Neural cell (in vitro differentiated cells): ENCODE data around the gene HHLA2. TPM values are rescaled to one million over a fixed set of nuclear protein-coding genes. Genes with fewer than 3 reads are reported as not detected.

Experiments used
- H2AFZ ChIP-seq: fragments of 200-600, 300-800 bp; sonication (generic), shearing (Covaris generic); 2 replicates; pipeline ENCODE4 v1.6.0; 2014; ENCODE audit warnings: low read depth, mild to moderate bottlenecking, antibody characterized with exemption, low read length, moderate library complexity
- H3F3A ChIP-seq: fragments of 200-600 bp; shearing (Covaris generic); 2 replicates; pipeline ENCODE4 v1.6.1; 2016; ENCODE audit warnings: mild to moderate bottlenecking, moderate library complexity, mixed read lengths, antibody characterized with exemption, low read length; ENCODE audit not compliant: insufficient read depth, poor library complexity, severe bottlenecking
- H3K27ac ChIP-seq: fragments of 200-600, 300-800 bp; sonication (generic), shearing (Covaris generic); 2 replicates; pipeline ENCODE4 v1.5.1; 2014; ENCODE audit warnings: mild to moderate bottlenecking, low read length, moderate library complexity
- H3K27me3 ChIP-seq: fragments of 300-800, 200-600 bp; sonication (generic), shearing (Covaris generic); 2 replicates; pipeline ENCODE4 v1.6.0; 2014; ENCODE audit warnings: mild to moderate bottlenecking, low read depth, low read length, moderate library complexity; ENCODE audit not compliant: insufficient read depth
- H3K36me3 ChIP-seq: fragments of 300-800, 200-600 bp; sonication (generic), shearing (Covaris generic); 2 replicates; pipeline ENCODE4 v1.5.1; 2014; ENCODE audit warnings: mild to moderate bottlenecking, antibody characterized with exemption, low read length, moderate library complexity; ENCODE audit not compliant: insufficient read depth
- H3K4me2 ChIP-seq: fragments of 300-800, 200-600 bp; sonication (generic), shearing (Covaris generic); 2 replicates; pipeline ENCODE4 v1.6.0; 2014; ENCODE audit warnings: mild to moderate bottlenecking, low read length
- H3K4me3 ChIP-seq: fragments of 300-800, 200-600 bp; sonication (generic), shearing (Covaris generic); 2 replicates; pipeline ENCODE4 v1.5.1; 2014; ENCODE audit warnings: mild to moderate bottlenecking, low read length, moderate library complexity
- H3K79me2 ChIP-seq: fragments of 200-600 bp; shearing (Covaris generic); replicated peaks from 2 replicates; pipeline ENCODE4 v1.6.0; 2014; ENCODE audit warnings: mild to moderate bottlenecking, low read length, moderate library complexity; ENCODE audit not compliant: insufficient read depth
- H3K9ac ChIP-seq: fragments of 300-800, 200-600 bp; sonication (generic), shearing (Covaris generic); 2 replicates; pipeline ENCODE4 v1.6.1; 2016; ENCODE audit warnings: mild to moderate bottlenecking, low read length, mixed read lengths
- H3K9me2 ChIP-seq: fragments of 200-600 bp; shearing (Covaris generic); 2 replicates; pipeline ENCODE4 v1.6.1; 2016; ENCODE audit warnings: mild to moderate bottlenecking, low read length, mixed read lengths; ENCODE audit not compliant: insufficient read depth
- H3K9me3 ChIP-seq: fragments of 200-600, 300-800 bp; sonication (generic), shearing (Covaris generic); 2 replicates; pipeline ENCODE4 v1.6.1; 2016; ENCODE audit warnings: mild to moderate bottlenecking, mixed run types, low read length, moderate library complexity, mixed read lengths
- H4K20me1 ChIP-seq: fragments of 200-600 bp; shearing (Covaris generic); 2 replicates; pipeline ENCODE4 v1.6.1; 2016; ENCODE audit warnings: mild to moderate bottlenecking, mixed run types; ENCODE audit not compliant: insufficient read depth
- EP300 ChIP-seq: fragments of 450-650 bp; conservative IDR thresholded peaks from 2 replicates; pipeline ENCODE4 v1.6.1; 2014; ENCODE audit warnings: antibody characterized with exemption, mild to moderate bottlenecking, moderate library complexity; ENCODE audit not compliant: poor library complexity, severe bottlenecking
- EZH2 ChIP-seq: fragments of 200-600, 300-800 bp; shearing (Covaris generic), sonication (generic); IDR thresholded peaks from 2 replicates; pipeline ENCODE4 v1.6.1; 2014; ENCODE audit warnings: antibody characterized with exemption, low read length, borderline replicate concordance, mild to moderate bottlenecking; ENCODE audit not compliant: insufficient read depth, poor library complexity, severe bottlenecking
- MXI1 ChIP-seq: fragments of 450-650 bp; conservative IDR thresholded peaks from 2 replicates; pipeline ENCODE4 v1.6.1; 2014; ENCODE audit warnings: antibody characterized with exemption, mild to moderate bottlenecking; ENCODE audit not compliant: poor library complexity, severe bottlenecking
- POLR2AphosphoS5 ChIP-seq: IDR thresholded peaks from 2 replicates; pipeline ENCODE4 v1.6.1; 2012
- RAD21 ChIP-seq: fragments of 450-650 bp; conservative IDR thresholded peaks from 2 replicates; pipeline ENCODE4 v1.6.1; 2014; ENCODE audit warnings: antibody characterized with exemption, mild to moderate bottlenecking, moderate library complexity
- SMC3 ChIP-seq: fragments of 450-650 bp; conservative IDR thresholded peaks from 2 replicates; pipeline ENCODE4 v1.6.1; 2014; ENCODE audit warnings: antibody characterized with exemption, mild to moderate bottlenecking, moderate library complexity; ENCODE audit not compliant: poor library complexity
- TAF1 ChIP-seq: IDR thresholded peaks from 2 replicates; pipeline ENCODE4 v1.6.1; 2012; ENCODE audit warnings: low read depth
- polyA plus RNA-seq: library from polyadenylated mRNA; depleted of rRNA; stranded (reverse); fragments of >200 nt; gene quantifications from 2 replicates; pipeline ENCODE4 v1.2.3, GENCODE V29; 2014
- TF ChIP-seq, protein P1 (sequence below): fragments of 450-650 bp; IDR thresholded peaks from 2 replicates; pipeline ENCODE4 v1.5.1; 2014; ENCODE audit warnings: antibody characterized with exemption, mild to moderate bottlenecking, moderate library complexity; ENCODE audit not compliant: poor library complexity, severe bottlenecking
- TF ChIP-seq, protein P2 (sequence below): IDR thresholded peaks from 2 replicates; pipeline ENCODE4 v1.6.1; 2012; ENCODE audit warnings: borderline replicate concordance

The HHLA2 gene
- polyA plus RNA-seq, 1 donor from 2014 or later: not detected

DNA sequence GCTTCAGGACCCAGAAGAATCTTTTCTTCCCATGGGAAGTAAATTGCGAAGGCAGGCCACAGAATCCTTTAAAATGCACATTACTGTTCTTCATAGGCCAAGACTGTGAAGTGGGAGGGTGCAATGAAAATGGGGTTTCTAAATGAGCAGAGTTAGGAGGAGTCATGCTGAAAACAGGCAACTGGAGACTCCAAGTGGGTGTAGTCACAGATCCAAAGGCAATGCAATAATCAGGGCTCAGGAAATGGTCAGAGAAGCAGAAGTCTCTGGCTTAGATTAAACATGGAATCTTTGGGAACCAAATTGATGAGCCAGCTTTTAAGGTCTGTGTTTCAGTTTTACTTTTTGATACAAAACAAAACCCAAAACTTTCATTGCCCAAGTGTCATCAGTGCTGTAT lies 37.6 kb downstream of the HHLA2 start:
- TF ChIP-seq, protein P1, sequence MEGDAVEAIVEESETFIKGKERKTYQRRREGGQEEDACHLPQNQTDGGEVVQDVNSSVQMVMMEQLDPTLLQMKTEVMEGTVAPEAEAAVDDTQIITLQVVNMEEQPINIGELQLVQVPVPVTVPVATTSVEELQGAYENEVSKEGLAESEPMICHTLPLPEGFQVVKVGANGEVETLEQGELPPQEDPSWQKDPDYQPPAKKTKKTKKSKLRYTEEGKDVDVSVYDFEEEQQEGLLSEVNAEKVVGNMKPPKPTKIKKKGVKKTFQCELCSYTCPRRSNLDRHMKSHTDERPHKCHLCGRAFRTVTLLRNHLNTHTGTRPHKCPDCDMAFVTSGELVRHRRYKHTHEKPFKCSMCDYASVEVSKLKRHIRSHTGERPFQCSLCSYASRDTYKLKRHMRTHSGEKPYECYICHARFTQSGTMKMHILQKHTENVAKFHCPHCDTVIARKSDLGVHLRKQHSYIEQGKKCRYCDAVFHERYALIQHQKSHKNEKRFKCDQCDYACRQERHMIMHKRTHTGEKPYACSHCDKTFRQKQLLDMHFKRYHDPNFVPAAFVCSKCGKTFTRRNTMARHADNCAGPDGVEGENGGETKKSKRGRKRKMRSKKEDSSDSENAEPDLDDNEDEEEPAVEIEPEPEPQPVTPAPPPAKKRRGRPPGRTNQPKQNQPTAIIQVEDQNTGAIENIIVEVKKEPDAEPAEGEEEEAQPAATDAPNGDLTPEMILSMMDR: no peak
- TF ChIP-seq MXI1: no peak
- TF ChIP-seq, protein P2, sequence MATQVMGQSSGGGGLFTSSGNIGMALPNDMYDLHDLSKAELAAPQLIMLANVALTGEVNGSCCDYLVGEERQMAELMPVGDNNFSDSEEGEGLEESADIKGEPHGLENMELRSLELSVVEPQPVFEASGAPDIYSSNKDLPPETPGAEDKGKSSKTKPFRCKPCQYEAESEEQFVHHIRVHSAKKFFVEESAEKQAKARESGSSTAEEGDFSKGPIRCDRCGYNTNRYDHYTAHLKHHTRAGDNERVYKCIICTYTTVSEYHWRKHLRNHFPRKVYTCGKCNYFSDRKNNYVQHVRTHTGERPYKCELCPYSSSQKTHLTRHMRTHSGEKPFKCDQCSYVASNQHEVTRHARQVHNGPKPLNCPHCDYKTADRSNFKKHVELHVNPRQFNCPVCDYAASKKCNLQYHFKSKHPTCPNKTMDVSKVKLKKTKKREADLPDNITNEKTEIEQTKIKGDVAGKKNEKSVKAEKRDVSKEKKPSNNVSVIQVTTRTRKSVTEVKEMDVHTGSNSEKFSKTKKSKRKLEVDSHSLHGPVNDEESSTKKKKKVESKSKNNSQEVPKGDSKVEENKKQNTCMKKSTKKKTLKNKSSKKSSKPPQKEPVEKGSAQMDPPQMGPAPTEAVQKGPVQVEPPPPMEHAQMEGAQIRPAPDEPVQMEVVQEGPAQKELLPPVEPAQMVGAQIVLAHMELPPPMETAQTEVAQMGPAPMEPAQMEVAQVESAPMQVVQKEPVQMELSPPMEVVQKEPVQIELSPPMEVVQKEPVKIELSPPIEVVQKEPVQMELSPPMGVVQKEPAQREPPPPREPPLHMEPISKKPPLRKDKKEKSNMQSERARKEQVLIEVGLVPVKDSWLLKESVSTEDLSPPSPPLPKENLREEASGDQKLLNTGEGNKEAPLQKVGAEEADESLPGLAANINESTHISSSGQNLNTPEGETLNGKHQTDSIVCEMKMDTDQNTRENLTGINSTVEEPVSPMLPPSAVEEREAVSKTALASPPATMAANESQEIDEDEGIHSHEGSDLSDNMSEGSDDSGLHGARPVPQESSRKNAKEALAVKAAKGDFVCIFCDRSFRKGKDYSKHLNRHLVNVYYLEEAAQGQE: no peak
- TF ChIP-seq RAD21: no peak
- TF ChIP-seq EZH2: no peak
- no peak for TF ChIP-seq EP300
- TF ChIP-seq POLR2AphosphoS5: no peak
- TF ChIP-seq TAF1: no peak
- TF ChIP-seq SMC3: no peak
- Histone ChIP-seq H2AFZ (no peak overlapping the region), H3K79me2 (no peaks in the 10 kb centered on the region), H3K9ac (no peak overlapping the region), H3K27ac (no peak overlapping the region), H3K36me3 (no peaks in the 10 kb centered on the region), H3F3A (no peaks in the 10 kb centered on the region), H3K9me2 (no peaks in the 10 kb centered on the region), H3K4me3 (no peak overlapping the region), H3K27me3 (no peaks in the 10 kb centered on the region), H3K9me3 (no peaks in the 10 kb centered on the region), H4K20me1 (no peaks in the 10 kb centered on the region), H3K4me2 (no peak overlapping the region)

DNA sequence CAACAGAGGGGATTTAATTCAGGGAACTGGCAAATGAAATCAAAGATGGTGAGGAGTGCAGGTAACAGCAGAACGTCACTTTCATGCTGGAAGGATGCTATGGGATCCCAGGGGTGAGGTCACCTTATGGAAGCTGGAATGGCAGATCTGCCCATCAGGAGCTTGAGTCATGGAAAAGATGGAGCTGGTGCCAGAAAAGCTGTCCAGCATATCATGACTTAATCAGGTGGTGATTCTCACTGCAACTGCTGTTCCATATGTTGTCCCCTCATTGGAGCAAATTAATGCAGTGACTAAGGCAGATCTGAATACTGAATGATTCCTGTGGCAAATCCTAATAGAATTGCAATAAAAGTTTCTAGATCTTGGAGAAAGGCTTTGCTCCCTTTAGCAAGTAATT lies 38.4 kb downstream of the HHLA2 start:
- Histone ChIP-seq H3K27me3 (no peaks in the 10 kb centered on the region), H3K27ac (no peak overlapping the region), H3K9me2 (no peaks in the 10 kb centered on the region), H3K4me3 (no peak overlapping the region), H3K9me3 (no peaks in the 10 kb centered on the region), H3K79me2 (no peaks in the 10 kb centered on the region), H3K36me3 (no peaks in the 10 kb centered on the region), H3F3A (no peaks in the 10 kb centered on the region), H4K20me1 (no peaks in the 10 kb centered on the region), H3K4me2 (no peak overlapping the region), H2AFZ (no peak overlapping the region), H3K9ac (no peak overlapping the region)
- TF ChIP-seq, protein P1: no peak
- TF ChIP-seq TAF1 (no peak), POLR2AphosphoS5 (no peak), SMC3 (no peak), EP300 (no peak), RAD21 (no peak), MXI1 (no peak), EZH2 (no peak)
- TF ChIP-seq, protein P2: no peak
